NCI-H82 (cell line): Measurements from ENCODE around the gene UBAP1.
"Not testable (repeated sequence)": the region's sequence is repeated elsewhere in the genome, so short reads cannot be mapped to it uniquely, and the experiment has no call there.

ENCODE experiments used
- DNase-seq: peaks from one replicate; lab custom pipeline; 2025; lab: John Stamatoyannopoulos, UW

Gene UBAP1

GRCh38 chr9:34226144-34226760 is 47.4 kb downstream of the UBAP1 start:
- not testable (repeated sequence) for DNase-seq

- DNase-seq, result no peak
Observed at GRCh38 chr9:34227445-34227844, 48.6 kb downstream of the UBAP1 start.

DNA sequence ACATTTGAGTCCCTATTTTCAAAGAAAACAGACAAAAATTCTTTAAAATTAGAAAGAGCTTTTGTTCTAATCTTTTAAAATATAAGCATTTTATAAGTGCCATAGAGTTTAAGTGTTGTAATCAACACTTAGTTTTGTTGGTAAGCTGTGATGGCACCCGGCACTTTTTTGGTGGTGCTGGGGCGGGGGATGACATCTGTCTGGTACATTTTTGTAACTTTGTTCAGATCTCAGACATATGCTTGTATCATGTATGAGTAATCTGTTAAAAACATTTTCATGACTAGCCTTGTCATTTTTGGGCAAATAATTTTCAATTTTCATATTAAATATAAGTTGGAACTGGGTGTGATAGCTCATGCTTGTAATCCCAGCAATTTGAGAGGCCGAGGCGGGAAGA is 51.7 kb downstream of the UBAP1 start:
- no peak for DNase-seq

DNA sequence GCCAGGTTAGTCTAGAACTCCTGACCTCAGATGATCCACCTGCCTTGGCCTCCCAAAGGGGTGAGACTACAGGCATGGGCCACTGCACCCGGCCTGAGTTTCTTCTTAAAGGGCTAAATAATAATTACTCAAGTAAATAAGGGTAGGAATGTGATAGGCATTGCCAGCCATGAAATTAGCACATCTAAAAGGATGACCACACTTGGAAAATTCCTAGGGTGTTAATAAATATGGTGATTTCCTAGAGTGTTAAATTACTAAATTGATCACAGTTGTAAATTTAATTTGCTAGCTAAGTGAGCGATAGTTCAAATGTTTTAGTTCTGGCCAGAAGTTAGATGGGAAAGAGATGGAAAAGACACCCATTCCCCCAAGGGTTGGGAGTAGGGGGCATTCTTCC is 53.4 kb downstream of the UBAP1 start:
- DNase-seq, result no peak

DNA sequence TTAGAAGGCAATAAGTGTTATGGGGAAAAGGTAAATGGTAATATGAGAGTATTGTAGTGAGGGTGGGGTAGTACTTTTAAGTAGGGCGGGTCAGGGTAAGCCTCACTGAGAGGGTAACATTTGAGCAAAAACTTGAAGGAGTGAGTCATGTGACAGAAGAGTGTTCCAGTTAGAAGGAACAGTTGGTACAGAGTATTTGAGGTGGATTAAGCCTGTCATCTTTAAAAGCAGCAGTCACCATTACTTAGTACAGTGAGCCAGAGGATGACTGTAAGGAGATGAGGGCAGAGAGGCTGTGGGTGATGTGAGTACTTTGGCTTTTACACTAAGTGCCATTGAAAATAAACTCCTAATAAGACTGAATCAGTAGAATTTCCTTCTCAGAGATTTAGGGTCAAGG is 54.8 kb downstream of the UBAP1 start:
- DNase-seq, result peak; percentile 49

- DNase-seq, result no peak
Observed at GRCh38 chr9:34237836-34238235, 59.0 kb downstream of the UBAP1 start.

GRCh38 chr9:34240006-34240405 is 61.2 kb downstream of the UBAP1 start:
- DNase-seq, result no peak

DNA sequence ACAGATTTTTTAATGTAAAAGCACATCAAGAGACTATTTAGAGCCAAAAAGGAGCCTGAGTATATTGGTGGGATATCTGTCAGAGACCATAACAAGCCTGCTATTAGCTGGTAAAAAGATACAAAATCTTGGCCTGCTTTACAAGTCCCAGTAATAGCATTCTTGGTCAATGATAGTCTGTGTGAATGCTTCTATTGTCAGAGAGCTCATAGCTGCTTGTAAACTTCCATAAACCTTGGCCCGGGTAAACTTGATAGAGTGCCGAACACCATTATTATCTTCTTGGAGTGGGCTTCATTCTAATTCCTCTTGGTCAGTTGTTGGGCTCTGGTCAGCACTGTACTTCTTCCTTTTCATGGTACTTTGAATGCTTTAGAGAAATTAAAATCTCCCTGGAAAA is 64.0 kb downstream of the UBAP1 start:
- DNase-seq, result no peak

- not testable (repeated sequence) for DNase-seq
Observed at GRCh38 chr9:34245212-34245611, 66.4 kb downstream of the UBAP1 start.

- peak; percentile 5 for DNase-seq
Observed at GRCh38 chr9:34246453-34246852, 67.6 kb downstream of the UBAP1 start.

- DNase-seq, result not testable (repeated sequence)
Observed at GRCh38 chr9:34247782-34248181, 68.9 kb downstream of the UBAP1 start.

DNA sequence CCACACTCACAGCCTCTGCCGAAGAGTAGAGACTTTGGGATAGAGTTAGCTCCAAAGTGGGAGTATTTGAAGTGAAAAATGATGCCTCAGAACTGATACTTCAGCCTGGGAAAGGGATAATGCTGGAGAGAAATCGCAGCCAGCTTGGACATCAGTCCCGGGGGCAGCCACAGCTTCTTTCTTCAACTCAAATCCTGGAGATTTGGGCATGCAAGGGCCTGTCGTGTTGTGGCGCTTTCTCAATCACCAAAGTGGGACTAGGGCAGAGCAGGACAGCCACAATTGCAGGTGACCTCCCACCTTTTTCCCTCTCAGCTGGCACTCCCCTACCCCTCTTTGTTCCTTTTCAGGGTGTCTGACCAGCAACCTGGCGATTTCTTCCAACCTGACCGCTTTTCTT is 70.4 kb downstream of the UBAP1 start:
- no peak for DNase-seq

DNA sequence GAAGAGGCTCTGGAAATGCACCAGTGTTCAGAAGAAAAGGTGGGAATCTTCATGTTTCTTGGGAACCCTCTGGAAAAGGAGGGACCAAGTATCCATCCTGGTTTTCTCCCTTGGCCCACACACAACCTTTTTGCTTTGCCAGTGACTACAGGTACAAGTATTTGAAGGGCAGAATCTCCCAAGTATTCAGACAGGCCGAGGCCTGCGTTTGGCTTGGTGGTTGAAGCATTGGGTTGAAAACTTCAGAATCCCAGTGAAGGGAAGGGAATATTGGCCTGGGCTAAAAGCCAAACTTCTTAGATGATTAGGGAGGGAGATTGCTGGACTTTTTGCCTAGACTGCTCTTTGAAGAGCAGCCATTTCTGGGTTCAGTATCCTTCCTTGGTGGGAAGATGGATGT is 71.9 kb downstream of the UBAP1 start:
- DNase-seq, result no peak

DNA sequence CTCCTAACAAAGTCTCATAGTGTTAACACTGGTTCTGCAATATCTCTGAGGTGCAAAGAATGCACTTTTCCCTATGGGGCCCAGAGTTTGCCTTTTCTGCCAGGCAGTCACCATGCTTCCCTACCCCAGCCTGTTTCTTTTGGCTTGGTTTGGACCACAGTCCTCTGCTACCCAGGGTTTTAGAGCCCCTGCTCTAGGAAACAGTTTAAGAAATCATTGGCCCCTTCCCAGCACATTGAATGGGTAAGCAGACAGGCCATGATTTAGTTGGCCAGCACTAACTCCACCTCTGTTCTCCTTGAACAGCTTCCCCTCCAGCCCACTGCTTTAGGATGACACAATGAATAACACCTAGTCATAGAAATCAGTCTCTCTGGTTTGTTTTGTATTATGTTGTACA is 73.2 kb downstream of the UBAP1 start:
- no peak for DNase-seq

DNA sequence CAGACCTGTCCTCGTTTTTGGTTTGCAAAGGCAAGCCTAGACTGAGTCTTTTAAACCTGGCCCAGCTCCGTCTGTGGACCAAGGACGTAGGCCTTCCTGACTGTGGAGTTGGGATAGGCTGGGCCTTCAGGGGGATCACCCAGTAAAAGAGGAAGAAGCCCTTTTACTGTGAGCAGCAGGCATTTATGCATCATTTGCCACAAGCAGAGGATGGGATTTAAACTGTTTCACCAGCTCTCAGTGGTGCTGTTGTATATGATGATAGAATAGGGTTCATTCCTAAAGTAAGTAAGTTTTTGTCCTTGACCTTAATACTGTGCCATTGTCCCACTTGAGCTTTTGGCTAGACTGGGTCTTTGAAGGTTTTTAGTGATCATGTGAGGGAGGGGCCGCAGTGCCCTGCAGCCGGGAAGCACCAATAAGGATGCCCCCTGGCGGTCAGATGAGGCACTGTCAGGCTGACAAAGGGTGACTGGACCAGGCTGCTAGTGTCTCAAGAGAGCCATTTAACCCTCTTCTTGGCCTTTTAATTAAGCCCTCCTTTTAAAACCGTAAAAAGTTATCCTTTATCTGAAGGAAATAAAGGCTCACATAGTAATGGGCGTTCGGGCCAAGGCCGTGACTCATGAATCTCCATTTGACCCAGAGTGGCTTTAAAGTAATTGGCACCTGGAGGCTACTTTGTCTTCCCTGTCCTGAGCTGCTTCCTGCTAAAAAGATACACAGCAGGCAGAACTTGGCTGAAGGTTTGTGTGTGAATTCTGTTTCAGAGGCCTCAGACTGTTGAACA is 74.0 kb downstream of the UBAP1 start:
- peak; percentile 71 for DNase-seq

GRCh38 chr9:34253460-34253837 is 74.6 kb downstream of the UBAP1 start:
- DNase-seq, result no peak

DNA sequence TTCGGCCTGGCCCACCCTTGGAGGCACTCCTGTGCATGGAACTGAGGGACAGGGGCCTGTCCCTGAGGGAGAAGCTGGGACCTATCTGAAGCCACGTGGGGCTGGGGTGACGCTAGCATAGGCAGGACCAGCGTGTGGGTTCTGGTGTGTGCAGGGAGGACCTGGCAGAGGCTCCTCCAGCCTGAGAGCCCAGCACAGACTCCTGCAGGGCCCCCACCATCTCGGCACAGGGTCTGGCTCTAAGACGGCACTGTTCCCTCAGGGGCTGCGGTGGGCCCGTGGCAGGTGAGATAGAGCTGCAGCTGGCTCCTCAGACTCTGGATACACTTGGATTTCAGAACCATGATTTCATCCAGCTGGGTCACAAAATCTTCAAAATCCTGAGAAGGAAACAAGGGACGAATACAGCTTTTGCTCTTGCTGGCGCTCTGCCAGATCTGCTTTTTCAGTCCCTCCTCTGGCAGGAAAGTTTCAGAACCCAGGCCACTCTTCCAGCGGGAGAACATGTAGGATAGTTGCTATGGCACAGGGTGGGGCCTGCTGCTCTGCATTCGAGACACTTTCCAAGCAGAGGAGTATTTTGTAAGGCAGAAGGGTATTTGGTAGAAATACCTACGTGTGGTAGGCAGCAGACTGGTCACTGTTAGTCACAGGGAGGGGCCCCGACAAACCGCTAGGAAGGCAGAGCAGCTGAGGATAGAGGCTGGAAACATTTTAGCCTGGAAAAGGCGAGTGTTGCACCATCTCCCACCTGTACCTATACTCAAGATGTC is 75.5 kb downstream of the UBAP1 start:
- DNase-seq, result no peak

- DNase-seq, result no peak
Observed at GRCh38 chr9:34254966-34255825, 76.4 kb downstream of the UBAP1 start.

- DNase-seq, result peak; percentile 55
Observed at GRCh38 chr9:34256104-34256503, 77.3 kb downstream of the UBAP1 start.

DNA sequence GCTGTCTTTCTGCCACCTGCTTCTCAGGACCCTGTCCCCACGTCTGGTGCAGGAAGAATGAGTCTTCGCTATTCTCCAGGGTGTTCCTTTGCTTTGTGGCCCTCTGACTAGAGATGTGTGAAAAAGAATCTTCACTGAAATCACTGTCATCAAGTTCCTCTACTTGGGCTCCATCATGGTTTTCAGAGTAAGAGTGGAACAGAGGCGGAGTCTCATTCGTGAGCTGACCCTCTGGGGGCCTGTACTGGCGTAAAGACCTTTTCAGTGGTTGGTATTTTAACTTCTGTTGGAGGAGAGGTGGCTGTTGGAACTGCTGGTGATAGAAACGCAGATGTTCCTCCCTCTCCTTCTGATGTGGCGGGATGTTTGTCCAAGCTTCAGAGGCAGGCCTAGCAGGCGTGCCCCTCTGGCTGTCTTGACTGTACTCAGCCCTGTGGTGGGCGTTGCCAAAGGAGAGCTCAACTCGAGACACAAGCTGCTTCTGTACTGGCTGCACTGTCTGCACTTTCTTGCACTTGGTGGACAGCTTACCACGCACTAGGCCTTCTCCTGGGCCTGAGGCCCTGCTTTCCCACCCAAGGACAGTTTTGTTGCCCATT is 78.2 kb downstream of the UBAP1 start:
- DNase-seq, result no peak

DNA sequence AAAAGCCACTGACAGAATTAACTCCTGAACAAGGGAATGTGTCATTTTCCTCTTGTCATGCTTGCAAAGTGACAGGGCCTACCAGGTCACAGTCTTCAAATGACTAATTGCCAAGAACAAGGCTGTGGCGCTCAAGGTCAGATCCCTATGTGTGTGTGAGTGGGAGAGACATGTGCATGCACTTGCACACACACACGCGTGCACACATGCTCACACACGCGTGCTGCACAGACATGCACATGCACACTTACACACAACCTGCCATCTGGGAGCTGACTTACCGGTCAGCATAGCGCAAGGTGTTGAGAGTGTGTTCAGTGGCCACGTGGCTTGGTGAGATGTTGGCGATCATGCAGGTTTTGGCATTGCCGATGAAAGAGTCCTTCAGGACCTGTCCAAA is 80.5 kb downstream of the UBAP1 start:
- no peak for DNase-seq

DNA sequence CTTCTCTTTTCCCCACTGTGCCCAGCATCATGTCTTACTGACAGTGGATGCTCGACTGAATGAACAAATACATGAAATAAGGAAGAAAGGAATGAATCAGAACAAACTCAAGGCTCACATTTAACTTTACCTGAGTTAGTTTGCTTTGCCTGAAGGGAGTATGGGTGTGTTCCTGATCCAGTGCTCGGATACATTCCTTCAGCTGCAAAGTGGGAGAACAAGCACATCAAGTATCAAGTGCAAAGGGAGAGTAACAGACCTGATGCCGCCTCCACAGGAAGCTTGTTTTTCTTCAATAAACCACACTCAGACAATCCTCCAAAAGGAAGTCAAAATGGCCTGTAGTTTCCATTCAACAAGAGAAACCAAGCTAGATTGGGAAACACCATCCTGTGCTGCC is 84.1 kb downstream of the UBAP1 start:
- DNase-seq, result no peak
